A673 (cell line): ENCODE results near the gene INHA. TPM values are rescaled to one million over a fixed set of nuclear protein-coding genes. Genes with fewer than 3 reads are reported as not detected.

Experiments
- BruUV-seq: library from RNA; stranded (reverse); fragments of 400-500 nt; replicated peaks from 2 replicates; lab custom pipeline; 2021; lab: Mats Ljungman, UMichigan
- CTCF ChIA-PET: fragments of 300-600 bp; sonication (Branson Sonifier 250); formaldehyde crosslinking; loops from one replicate; lab custom pipeline; 2022; ENCODE audit warnings: antibody characterized with exemption; lab: Charles Lee
- POLR2A ChIA-PET: fragments of 300-600 bp; sonication (Branson Sonifier 250); formaldehyde crosslinking; loops from one replicate; lab custom pipeline; 2022; ENCODE audit warnings: antibody characterized with exemption; ENCODE audit not compliant: low non-redundant PET; lab: Charles Lee
- DNase-seq: peaks from one replicate; pipeline ENCODE4 v3.0.0-alpha.2; 2015; ENCODE audit warnings: low spot score
- H3K27ac ChIP-seq: fragments of 200-600 bp; sonication (generic); 2 replicates; pipeline ENCODE4 v1.5.1; 2016; ENCODE audit warnings: mixed run types, low read depth, mild to moderate bottlenecking, mixed read lengths, antibody characterized with exemption, low read length; ENCODE audit not compliant: poor library complexity, severe bottlenecking
- H3K27me3 ChIP-seq: fragments of 200-600 bp; sonication (generic); replicated peaks from 2 replicates; pipeline ENCODE4 v1.6.1; 2017; ENCODE audit warnings: mixed run types, low read depth, mild to moderate bottlenecking, mixed read lengths, antibody characterized with exemption, low read length; ENCODE audit not compliant: insufficient read depth, poor library complexity
- H3K36me3 ChIP-seq: fragments of 200-600 bp; sonication (generic); 2 replicates; pipeline ENCODE4 v1.6.1; 2016; ENCODE audit warnings: mixed run types, mild to moderate bottlenecking, mixed read lengths, antibody characterized with exemption, low read length; ENCODE audit not compliant: insufficient read depth, poor library complexity, severe bottlenecking
- H3K4me1 ChIP-seq: fragments of 200-600 bp; sonication (generic); 2 replicates; pipeline ENCODE4 v1.6.1; 2017; ENCODE audit warnings: mixed run types, mild to moderate bottlenecking, mixed read lengths, antibody characterized with exemption, low read length; ENCODE audit not compliant: insufficient read depth, poor library complexity, severe bottlenecking
- H3K4me3 ChIP-seq: fragments of 200-600 bp; sonication (generic); 2 replicates; pipeline ENCODE4 v1.5.1; 2016; ENCODE audit warnings: low read depth, mixed run types, mild to moderate bottlenecking, mixed read lengths, low read length; ENCODE audit not compliant: poor library complexity, severe bottlenecking
- H3K9me3 ChIP-seq: fragments of 200-600 bp; sonication (generic); 2 replicates; pipeline ENCODE4 v1.6.1; 2016; ENCODE audit warnings: mixed run types, low read depth, mild to moderate bottlenecking, mixed read lengths, antibody characterized with exemption, low read length; ENCODE audit not compliant: poor library complexity, severe bottlenecking
- EZH2 ChIP-seq: fragments of 200-600 bp; sonication (generic); IDR thresholded peaks from 2 replicates; pipeline ENCODE4 v1.6.1; 2017; ENCODE audit warnings: borderline replicate concordance, low read depth, mild to moderate bottlenecking, mixed read lengths, antibody characterized with exemption, low read length; ENCODE audit not compliant: poor library complexity, severe bottlenecking
- intact Hi-C: fragments of 100-400 bp; cut with micrococcal nuclease; formaldehyde crosslinking; loops from one replicate; pipeline ENCODE4 v1.10.0; 2022; ENCODE audit not compliant: unreplicated experiment
- total RNA-seq: library from RNA; stranded (reverse); gene quantifications from 2 replicates; pipeline ENCODE4 v1.2.3, GENCODE V29; 2021
- TF ChIP-seq, protein P1 (sequence below): fragments of 300-800, 200-600 bp; sonication (generic); conservative IDR thresholded peaks from 2 replicates; pipeline ENCODE4 v1.5.1; 2017; ENCODE audit warnings: low read depth, mild to moderate bottlenecking, antibody characterized with exemption, low read length, moderate library complexity, mixed read lengths

The INHA gene
- total RNA-seq, 1 experiment from 2014 or later = not detected

DNA sequence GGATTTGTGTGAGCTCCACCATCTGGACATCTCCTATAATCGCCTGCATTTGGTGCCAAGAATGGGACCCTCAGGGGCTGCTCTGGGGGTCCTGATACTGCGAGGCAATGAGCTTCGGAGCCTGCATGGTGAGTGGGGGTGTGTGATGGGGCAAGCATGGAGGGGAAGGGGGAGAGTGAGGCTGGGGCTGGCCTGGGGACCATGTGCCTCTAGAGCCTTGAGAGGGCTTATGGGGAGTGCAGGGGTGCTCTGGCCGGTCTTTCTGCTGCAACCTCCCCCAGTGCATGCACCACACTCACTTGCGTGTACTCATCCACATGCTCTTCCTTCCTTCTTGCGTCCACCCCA lies 33.5 kb downstream of the INHA start:
- ChIA-PET CTCF (no interaction called here), POLR2A (no interaction called here)
- TF ChIP-seq EZH2 = no peak
- no peak overlapping the region for H3K27ac ChIP-seq
- H3K27me3 ChIP-seq = no peaks in the 10 kb centered on the region
- no peak overlapping the region for H3K4me3 ChIP-seq
- intact Hi-C loops = no loop called here
- BruUV-seq = no TSS peak
- no peaks in the 10 kb centered on the region for H3K9me3 ChIP-seq
- H3K36me3 ChIP-seq = peaks cover 16% of the 10 kb centered on the region
- no peak for DNase-seq
- H3K4me1 ChIP-seq = no peaks in the 10 kb centered on the region

- POLR2A ChIA-PET = no interaction called here
- Histone ChIP-seq H3K9me3 (no peaks in the 10 kb centered on the region), H3K27ac (no peak overlapping the region), H3K27me3 (no peaks in the 10 kb centered on the region), H3K4me1 (no peaks in the 10 kb centered on the region), H3K4me3 (no peak overlapping the region), H3K36me3 (peaks cover 9% of the 10 kb centered on the region)
- no TSS peak for BruUV-seq
- intact Hi-C loops = no loop called here
- DNase-seq = no peak
- TF ChIP-seq EZH2 = no peak
- TF ChIP-seq, protein P1, sequence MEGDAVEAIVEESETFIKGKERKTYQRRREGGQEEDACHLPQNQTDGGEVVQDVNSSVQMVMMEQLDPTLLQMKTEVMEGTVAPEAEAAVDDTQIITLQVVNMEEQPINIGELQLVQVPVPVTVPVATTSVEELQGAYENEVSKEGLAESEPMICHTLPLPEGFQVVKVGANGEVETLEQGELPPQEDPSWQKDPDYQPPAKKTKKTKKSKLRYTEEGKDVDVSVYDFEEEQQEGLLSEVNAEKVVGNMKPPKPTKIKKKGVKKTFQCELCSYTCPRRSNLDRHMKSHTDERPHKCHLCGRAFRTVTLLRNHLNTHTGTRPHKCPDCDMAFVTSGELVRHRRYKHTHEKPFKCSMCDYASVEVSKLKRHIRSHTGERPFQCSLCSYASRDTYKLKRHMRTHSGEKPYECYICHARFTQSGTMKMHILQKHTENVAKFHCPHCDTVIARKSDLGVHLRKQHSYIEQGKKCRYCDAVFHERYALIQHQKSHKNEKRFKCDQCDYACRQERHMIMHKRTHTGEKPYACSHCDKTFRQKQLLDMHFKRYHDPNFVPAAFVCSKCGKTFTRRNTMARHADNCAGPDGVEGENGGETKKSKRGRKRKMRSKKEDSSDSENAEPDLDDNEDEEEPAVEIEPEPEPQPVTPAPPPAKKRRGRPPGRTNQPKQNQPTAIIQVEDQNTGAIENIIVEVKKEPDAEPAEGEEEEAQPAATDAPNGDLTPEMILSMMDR = no peak
- CTCF ChIA-PET = no interaction called here
These were observed 35.8 kb downstream of the INHA start for GRCh38 chr2:219607931-219608330.

- no peak overlapping the region for H3K27ac ChIP-seq
- ChIA-PET CTCF (no interaction called here), POLR2A (no interaction called here)
- no peaks in the 10 kb centered on the region for H3K4me1 ChIP-seq
- H3K9me3 ChIP-seq = no peaks in the 10 kb centered on the region
- intact Hi-C loops = no loop called here
- no peak overlapping the region for H3K4me3 ChIP-seq
- no TSS peak for BruUV-seq
- peaks cover 9% of the 10 kb centered on the region for H3K36me3 ChIP-seq
- TF ChIP-seq, protein P1 = no peak
- no peak for TF ChIP-seq EZH2
- no peak for DNase-seq
- no peaks in the 10 kb centered on the region for H3K27me3 ChIP-seq
These were observed 36.4 kb downstream of the INHA start for GRCh38 chr2:219608399-219608964.

DNA sequence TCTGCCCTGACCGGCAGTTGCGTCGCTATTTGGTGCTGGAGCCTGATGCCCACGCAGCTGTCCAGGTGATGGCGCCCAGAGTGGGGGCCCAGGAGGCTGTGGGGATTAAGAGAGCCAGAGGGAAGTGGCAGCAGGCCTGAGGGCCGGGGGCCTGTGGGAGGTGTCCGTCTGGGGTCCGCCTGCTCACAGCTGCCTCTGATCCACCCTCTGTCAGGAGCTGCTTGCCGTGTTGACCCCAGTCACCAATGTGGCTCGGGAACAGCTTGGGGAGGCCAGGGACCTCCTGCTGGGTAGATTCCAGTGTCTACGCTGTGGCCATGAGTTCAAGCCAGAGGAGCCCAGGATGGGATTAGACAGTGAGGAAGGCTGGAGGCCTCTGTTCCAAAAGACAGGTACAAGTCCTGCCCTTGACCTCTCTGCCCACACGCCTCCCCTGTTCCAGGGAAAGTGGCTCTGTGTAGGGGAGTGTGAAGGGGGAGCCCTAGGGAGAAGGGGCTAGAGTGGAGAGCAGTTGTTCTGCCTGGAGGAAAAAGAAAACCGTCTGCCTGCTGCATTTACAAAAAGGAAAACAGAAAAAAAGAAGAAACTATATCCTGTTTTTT lies 37.1 kb downstream of the INHA start:
- no TSS peak for BruUV-seq
- CTCF ChIA-PET = no interaction called here
- peaks cover 9% of the 10 kb centered on the region for H3K36me3 ChIP-seq
- intact Hi-C loops = no loop called here
- no peaks in the 10 kb centered on the region for H3K4me1 ChIP-seq
- no peak overlapping the region for H3K27ac ChIP-seq
- no peak for DNase-seq
- no peaks in the 10 kb centered on the region for H3K27me3 ChIP-seq
- no peaks in the 10 kb centered on the region for H3K9me3 ChIP-seq
- H3K4me3 ChIP-seq = no peak overlapping the region
- POLR2A ChIA-PET = no interaction called here
- no peak for TF ChIP-seq EZH2
- TF ChIP-seq, protein P1 = no peak
